HepG2 (cell line): ENCODE measurements around the gene IVD. TPM values are rescaled to one million over a fixed set of nuclear protein-coding genes. Genes with fewer than 3 reads are reported as not detected.

Experiments
- ATAC-seq: fragments of 200-7000 bp; cut with Tn5 transposase; 3 replicates; pipeline ENCODE4 v1.9.1; 2020; ENCODE audit warnings: mild to moderate bottlenecking, moderate library complexity
- BruUV-seq: library from RNA; stranded (reverse); fragments of 400-500 nt; replicated peaks from 2 replicates; lab custom pipeline; 2021; lab: Mats Ljungman, UMichigan
- CTCF ChIA-PET: fragments of 300-600 bp; formaldehyde crosslinking; extraction: SDS; loops from one replicate; lab custom pipeline; 2021; ENCODE audit warnings: low total read pairs, inconsistent platforms, low intra/inter-chr PET ratio; lab: Yijun Ruan, JAX
- POLR2A ChIA-PET: fragments of 350-600 bp; sonication (Branson Sonifier 250); formaldehyde crosslinking; loops from one replicate; lab custom pipeline; 2020; ENCODE audit warnings: antibody characterized with exemption, inconsistent platforms; lab: Yijun Ruan, JAX
- DNase-seq: peaks from one replicate; pipeline ENCODE4 v3.0.0-alpha.2; 2015; ENCODE audit warnings: low spot score
- FAIRE-seq: peaks from 3 replicates; lab custom pipeline; 2011; peaks lifted over from hg19 to GRCh38; lab: Jason Lieb, UNC
- H2AFZ ChIP-seq: one replicate; pipeline ENCODE4 v1.6.1; 2011; ENCODE audit warnings: low read length, inconsistent platforms
- H3K27ac ChIP-seq: fragments of 300-600 bp; 3 replicates; pipeline ENCODE4 v1.8.0; 2011; ENCODE audit warnings: mixed run types, mild to moderate bottlenecking, mixed read lengths, low read length, inconsistent platforms; ENCODE audit not compliant: insufficient read depth; ENCODE audit errors: extremely low read length
- H3K27me3 ChIP-seq, 2 experiments: fragments of 200-600 bp in 1 of 2; 2 replicates in 1 of 2; 3 replicates in 1 of 2; pipeline versions ENCODE4 v1.6.0 to v1.8.0; 2011; ENCODE audit warnings: low read length in 2 of 2, mild to moderate bottlenecking in 2 of 2, moderate library complexity in 2 of 2, inconsistent platforms in 1 of 2; ENCODE audit not compliant: insufficient read depth in 2 of 2, control insufficient read depth in 1 of 2
- H3K36me3 ChIP-seq, 2 experiments: fragments of 200-600 bp in 1 of 2; replicated peaks in 1 of 2; 2 replicates in 1 of 2; 3 replicates in 1 of 2; pipeline versions ENCODE4 v1.5.1 to v1.8.0; 2011; ENCODE audit warnings: low read length in 2 of 2, inconsistent platforms in 1 of 2; ENCODE audit not compliant: insufficient read depth in 2 of 2, control insufficient read depth in 1 of 2
- H3K4me1 ChIP-seq: 2 replicates; pipeline ENCODE4 v1.5.1; 2012; ENCODE audit warnings: low read length, inconsistent platforms; ENCODE audit not compliant: insufficient read depth
- H3K4me2 ChIP-seq: 2 replicates; pipeline ENCODE4 v1.6.0; 2011; ENCODE audit warnings: low read depth, low read length, inconsistent platforms
- H3K4me3 ChIP-seq, 3 experiments: fragments of 200-600 bp in 1 of 3; sonication (generic), shearing (Covaris generic) in 1 of 3; replicated peaks in 1 of 3; 2 replicates each; pipeline ENCODE4 v1.5.1; 2011 to 2016; ENCODE audit warnings: low read length in 3 of 3, inconsistent platforms in 2 of 3, low read depth in 2 of 3, mild to moderate bottlenecking in 2 of 3, control low read depth in 1 of 3, mixed read lengths in 1 of 3; ENCODE audit not compliant: insufficient read depth in 1 of 3
- H3K79me2 ChIP-seq: one replicate; pipeline ENCODE4 v1.6.1; 2011; ENCODE audit warnings: low read length, inconsistent platforms; ENCODE audit not compliant: insufficient read depth
- H3K9ac ChIP-seq: 2 replicates; pipeline ENCODE4 v1.6.0; 2011; ENCODE audit warnings: mild to moderate bottlenecking, low read depth, low read length, inconsistent platforms; ENCODE audit not compliant: insufficient read depth
- H3K9me3 ChIP-seq: 2 replicates; pipeline ENCODE4 v1.5.1; 2012; ENCODE audit warnings: mild to moderate bottlenecking, low read length
- H4K20me1 ChIP-seq: 2 replicates; pipeline ENCODE4 v1.6.0; 2011; ENCODE audit warnings: inconsistent platforms, mild to moderate bottlenecking, low read length, moderate library complexity; ENCODE audit not compliant: insufficient read depth
- ARID4A ChIP-seq: sonication (generic); formaldehyde crosslinking; IDR thresholded peaks from 2 replicates; pipeline ENCODE4 v1.5.0; 2020; ENCODE audit warnings: mild to moderate bottlenecking, missing genetic modification reagents, borderline replicate concordance
- EED ChIP-seq: sonication (generic); formaldehyde crosslinking; IDR thresholded peaks from 2 replicates; pipeline ENCODE4 v1.5.0; 2020; ENCODE audit warnings: mild to moderate bottlenecking, missing genetic modification reagents
- LRRFIP1 ChIP-seq: sonication (generic); formaldehyde crosslinking; conservative IDR thresholded peaks from 2 replicates; pipeline ENCODE4 v1.4.0; 2020; ENCODE audit warnings: missing genetic modification reagents
- NR2F1 ChIP-seq, 2 experiments: fragments of 450-650 bp in 1 of 2; formaldehyde crosslinking in 1 of 2; IDR thresholded peaks; 2 replicates each; pipeline versions ENCODE4 v1.5.0 to v1.6.1; 2016 to 2020; ENCODE audit warnings: mild to moderate bottlenecking in 1 of 2, missing compliant biosample characterization in 1 of 2, missing genetic modification reagents in 1 of 2, moderate library complexity in 1 of 2
- ZBED4 ChIP-seq: sonication (generic); formaldehyde crosslinking; IDR thresholded peaks from 2 replicates; pipeline ENCODE4 v1.4.0; 2020; ENCODE audit warnings: missing genetic modification reagents, borderline replicate concordance
- ZFP90 ChIP-seq: sonication (generic); formaldehyde crosslinking; IDR thresholded peaks from 2 replicates; pipeline ENCODE4 v1.8.0; 2022; ENCODE audit warnings: missing genetic modification reagents, mild to moderate bottlenecking, inconsistent platforms, borderline replicate concordance
- ZNF614 ChIP-seq: IDR thresholded peaks from 2 replicates; pipeline ENCODE4 v1.6.1; 2018; ENCODE audit warnings: missing biosample characterization, missing genetic modification reagents, inconsistent platforms, borderline replicate concordance
- ZNF674 ChIP-seq: sonication (generic); formaldehyde crosslinking; IDR thresholded peaks from 2 replicates; pipeline ENCODE4 v1.5.0; 2020; ENCODE audit warnings: low read depth, mild to moderate bottlenecking, missing genetic modification reagents
- ZNF678 ChIP-seq: sonication (generic); formaldehyde crosslinking; IDR thresholded peaks from 2 replicates; pipeline ENCODE4 v1.4.0; 2020; ENCODE audit warnings: mild to moderate bottlenecking, missing genetic modification reagents
- WGBS: methylation state at CpG from one replicate; pipeline ENCODE4 v1.1.6; 2017; ENCODE audit warnings: low lambda C conversion rate; 5-methylcytosine and 5-hydroxymethylcytosine counted together
- in situ Hi-C: cut with HindIII; loops from 2 replicates; pipeline ENCODE4 v1.10.0; 2017; ENCODE audit warnings: low pct_unique_long_range_greater_than_20kb; ENCODE audit not compliant: extremely low pct_ligation_motif_present
- intact Hi-C: fragments of 100-400 bp; cut with micrococcal nuclease; formaldehyde crosslinking; loops from one replicate; pipeline ENCODE4 v1.10.0; 2022; ENCODE audit not compliant: unreplicated experiment
- polyA plus RNA-seq, 8 experiments: library from polyadenylated mRNA; depleted of rRNA in 3 of 8; stranded (reverse) in 7 of 8; unstranded in 1 of 8; fragments of >200 nt; fragmentation: Illumina TruSeq in 4 of 8; extraction: Trizol in 4 of 8; gene quantifications; 2 replicates each; pipeline versions ENCODE4 v1.2.1 to v1.2.3, GENCODE V29; 2011 to 2016; ENCODE audit warnings: low read depth in 4 of 8, missing spikeins in 1 of 8, mixed read lengths in 1 of 8; ENCODE audit not compliant: insufficient read depth in 1 of 8
- total RNA-seq, 5 experiments: library from RNA; depleted of rRNA; stranded (reverse); fragments of >200 nt; fragmentation: Illumina TruSeq; extraction: Trizol; gene quantifications; 2 replicates each; pipeline ENCODE4 v1.2.3, GENCODE V29; 2016; ENCODE audit warnings: low read depth in 1 of 5
- TF ChIP-seq, protein P1 (sequence below): IDR thresholded peaks from 2 replicates; pipeline ENCODE4 v1.6.1; 2016; ENCODE audit warnings: mild to moderate bottlenecking, missing biosample characterization, missing genetic modification reagents
- TF ChIP-seq, protein P2 (sequence below): sonication (generic); formaldehyde crosslinking; conservative IDR thresholded peaks from 2 replicates; pipeline ENCODE4 v1.8.0; 2022; ENCODE audit warnings: low read depth, missing genetic modification reagents

Gene IVD
- total and polyA plus RNA-seq, 2 of the 13 experiments (the other 11 are each of a cell fraction or from before 2014, with no cell fraction given), result 48.0 to 53.9 TPM

- no peak overlapping the region for H3K4me3 ChIP-seq
- FAIRE-seq, result no peak
- CTCF ChIA-PET, result no interaction called here
- 92% methylated on average over 1 of the region's 4 CpGs for whole genome bisulfite sequencing
- no peak overlapping the region for H3K4me2 ChIP-seq
- H3K4me1 ChIP-seq, result peaks cover 19% of the 10 kb centered on the region
- in situ Hi-C loops, result no loop called here
- BruUV-seq, result no TSS peak
- H3K27me3 ChIP-seq, result no peaks in the 10 kb centered on the region; a peak in 1 of 5 replicates
- peaks cover 9 to 18% of the 10 kb centered on the region in 2 experiments; a peak in 4 of 5 replicates for H3K36me3 ChIP-seq
- no peak for DNase-seq
- no peaks in the 10 kb centered on the region for H3K79me2 ChIP-seq
- POLR2A ChIA-PET, result no interaction called here
- H2AFZ ChIP-seq, result no peak overlapping the region
- H4K20me1 ChIP-seq, result no peaks in the 10 kb centered on the region
- H3K27ac ChIP-seq, result no peak overlapping the region
- no peaks in the 10 kb centered on the region for H3K9me3 ChIP-seq
- intact Hi-C loops, result no loop called here
- H3K9ac ChIP-seq, result no peak overlapping the region
- no peak for ATAC-seq
- no peak for TF ChIP-seq NR2F1 (CRISPR knock-in tag; IDR thresholded peaks at IDR 0.05)
- no peak for TF ChIP-seq ZNF678
- TF ChIP-seq LRRFIP1 (CRISPR knock-in tag), result no peak
- TF ChIP-seq, protein P1, sequence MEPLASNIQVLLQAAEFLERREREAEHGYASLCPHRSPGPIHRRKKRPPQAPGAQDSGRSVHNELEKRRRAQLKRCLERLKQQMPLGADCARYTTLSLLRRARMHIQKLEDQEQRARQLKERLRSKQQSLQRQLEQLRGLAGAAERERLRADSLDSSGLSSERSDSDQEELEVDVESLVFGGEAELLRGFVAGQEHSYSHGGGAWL (CRISPR knock-in tag), result no peak
- TF ChIP-seq ARID4A (CRISPR knock-in tag), result no peak
- no peak for TF ChIP-seq EED
- TF ChIP-seq ZBED4 (CRISPR knock-in tag), result no peak
- no peak for TF ChIP-seq ZNF614 (CRISPR knock-in tag)
- no peak for TF ChIP-seq ZFP90 (CRISPR knock-in tag)
- TF ChIP-seq, protein P2, sequence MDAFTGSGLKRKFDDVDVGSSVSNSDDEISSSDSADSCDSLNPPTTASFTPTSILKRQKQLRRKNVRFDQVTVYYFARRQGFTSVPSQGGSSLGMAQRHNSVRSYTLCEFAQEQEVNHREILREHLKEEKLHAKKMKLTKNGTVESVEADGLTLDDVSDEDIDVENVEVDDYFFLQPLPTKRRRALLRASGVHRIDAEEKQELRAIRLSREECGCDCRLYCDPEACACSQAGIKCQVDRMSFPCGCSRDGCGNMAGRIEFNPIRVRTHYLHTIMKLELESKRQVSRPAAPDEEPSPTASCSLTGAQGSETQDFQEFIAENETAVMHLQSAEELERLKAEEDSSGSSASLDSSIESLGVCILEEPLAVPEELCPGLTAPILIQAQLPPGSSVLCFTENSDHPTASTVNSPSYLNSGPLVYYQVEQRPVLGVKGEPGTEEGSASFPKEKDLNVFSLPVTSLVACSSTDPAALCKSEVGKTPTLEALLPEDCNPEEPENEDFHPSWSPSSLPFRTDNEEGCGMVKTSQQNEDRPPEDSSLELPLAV (CRISPR knock-in tag), result no peak
- no peak for TF ChIP-seq ZNF674
These were observed 63.3 kb downstream of the IVD start for GRCh38 chr15:40468898-40469331.
